ENCODE measurements around the gene ECI2.
A peak's percentile ranks its signal among the peaks of the same experiment; 100 is the strongest.

DNA sequence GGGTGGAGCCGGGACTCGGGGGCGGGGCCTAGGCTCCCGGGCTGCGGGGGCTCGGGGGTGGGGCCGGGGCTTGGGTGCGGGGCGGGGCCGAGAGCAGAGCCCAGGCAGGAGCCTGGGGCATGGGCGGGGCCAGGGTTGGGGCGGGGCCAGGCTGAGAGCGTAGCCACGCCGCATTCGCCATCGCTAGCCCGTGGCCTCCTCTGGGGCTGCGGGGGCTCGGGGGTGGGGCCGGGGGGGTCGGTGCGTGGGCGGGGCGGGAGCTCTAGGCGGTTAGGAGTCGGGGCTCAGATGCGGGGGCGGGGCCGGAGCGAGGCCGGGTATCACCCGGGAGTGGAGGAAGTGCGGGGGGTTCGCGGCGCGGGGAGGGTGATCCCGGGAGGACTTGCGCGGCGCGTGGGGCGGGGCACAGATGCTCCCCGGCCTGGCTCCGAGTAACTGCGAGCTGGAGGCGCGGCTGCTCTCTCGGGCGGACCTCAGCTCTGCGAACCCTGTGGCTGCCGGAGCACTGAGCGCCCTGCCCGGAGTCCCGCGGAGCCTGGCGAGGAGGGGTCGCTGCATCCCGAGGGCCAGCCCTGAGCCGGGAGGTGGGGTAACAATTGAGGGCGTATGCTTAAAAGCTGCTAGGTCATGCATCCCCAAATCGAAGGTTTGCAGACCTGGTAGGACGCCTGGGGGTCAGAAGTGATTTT is 434 bp upstream of the ECI2 start:
- TF ChIP-seq CTCF (IDR thresholded peaks at IDR 0.05) (peak in 1 of 5 experiments; percentile 39), POLR2A (IDR thresholded peaks at IDR 0.05) (peak in 1 of 2 donors; percentile 58), EP300 (IDR thresholded peaks at IDR 0.05) (peak in 1 of 2 donors; percentile 72)

Data from tibial nerve (tissue), 4 donors.